GM13976 (cell line): Measurements from ENCODE around the gene MRPL24.

Experiments
- DNase-seq: peaks from one replicate; pipeline ENCODE4 v3.0.0; 2012; ENCODE audit warnings: low spot score
- in situ Hi-C: fragments of 300-500 bp; cut with MboI; formaldehyde crosslinking; loops from one replicate; pipeline ENCODE4 v1.12.0; 2022; ENCODE audit warnings: low sequenced_read_pairs, mixed read lengths, inconsistent platforms; ENCODE audit not compliant: unreplicated experiment
- TF ChIP-seq, protein P1 (sequence below): IDR thresholded peaks from 2 replicates; pipeline ENCODE4 v1.5.1; 2012; ENCODE audit warnings: borderline replicate concordance, mild to moderate bottlenecking; ENCODE audit not compliant: insufficient read depth; ENCODE audit errors: extremely low read depth, missing control alignments, control extremely low read depth

The MRPL24 gene

DNA sequence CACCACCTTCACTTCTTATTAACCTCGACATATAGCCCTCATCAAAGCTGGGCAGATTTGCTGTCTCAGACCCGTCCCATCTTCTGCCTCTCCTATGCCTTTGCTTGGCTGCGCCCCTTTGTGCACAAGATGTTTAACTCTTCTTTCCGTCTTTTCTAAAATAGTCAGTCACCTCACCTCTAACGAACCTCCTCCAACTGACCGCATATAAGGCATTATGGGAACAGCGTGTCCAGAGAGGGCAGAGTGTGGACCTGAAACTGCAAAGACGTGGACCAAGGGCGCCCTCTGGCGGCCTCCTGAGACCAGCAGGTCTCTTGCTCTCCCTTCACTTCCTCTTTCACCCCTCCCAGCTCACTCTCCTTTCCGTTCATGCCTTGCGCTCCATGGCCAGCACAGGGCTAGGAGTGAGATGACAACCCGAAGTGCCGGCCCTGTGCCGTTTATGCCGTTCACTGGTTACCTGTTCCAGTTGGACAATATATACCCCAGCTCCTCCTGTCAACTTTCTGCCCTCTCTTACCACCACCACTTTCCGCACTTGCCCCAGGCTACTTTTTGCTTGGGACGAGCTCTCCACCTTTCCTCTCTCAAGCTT, 15.1 kb downstream of the MRPL24 start:
- in situ Hi-C loops = no loop called here
- DNase-seq = peak; percentile 85

DNA sequence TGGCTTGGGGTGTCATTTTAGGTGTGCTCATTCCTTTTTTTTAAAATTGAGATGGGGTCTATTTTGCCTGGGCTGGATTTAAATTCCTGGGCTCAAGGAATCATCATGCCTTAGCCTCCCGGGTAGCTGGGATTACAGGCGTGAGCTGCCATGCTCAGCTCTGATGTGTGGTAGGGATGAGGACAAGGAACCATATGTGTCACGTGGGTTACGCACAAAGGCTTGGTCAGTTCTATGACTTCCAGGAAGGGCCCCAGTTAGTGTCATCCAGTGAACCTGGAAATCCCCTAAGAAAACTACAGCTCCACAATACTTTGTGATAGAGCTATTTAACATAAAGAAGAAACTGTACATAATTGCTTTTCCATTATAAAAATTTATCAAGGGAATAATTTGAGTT, 19.4 kb downstream of the MRPL24 start:
- in situ Hi-C loops = no loop called here
- TF ChIP-seq, protein P1, sequence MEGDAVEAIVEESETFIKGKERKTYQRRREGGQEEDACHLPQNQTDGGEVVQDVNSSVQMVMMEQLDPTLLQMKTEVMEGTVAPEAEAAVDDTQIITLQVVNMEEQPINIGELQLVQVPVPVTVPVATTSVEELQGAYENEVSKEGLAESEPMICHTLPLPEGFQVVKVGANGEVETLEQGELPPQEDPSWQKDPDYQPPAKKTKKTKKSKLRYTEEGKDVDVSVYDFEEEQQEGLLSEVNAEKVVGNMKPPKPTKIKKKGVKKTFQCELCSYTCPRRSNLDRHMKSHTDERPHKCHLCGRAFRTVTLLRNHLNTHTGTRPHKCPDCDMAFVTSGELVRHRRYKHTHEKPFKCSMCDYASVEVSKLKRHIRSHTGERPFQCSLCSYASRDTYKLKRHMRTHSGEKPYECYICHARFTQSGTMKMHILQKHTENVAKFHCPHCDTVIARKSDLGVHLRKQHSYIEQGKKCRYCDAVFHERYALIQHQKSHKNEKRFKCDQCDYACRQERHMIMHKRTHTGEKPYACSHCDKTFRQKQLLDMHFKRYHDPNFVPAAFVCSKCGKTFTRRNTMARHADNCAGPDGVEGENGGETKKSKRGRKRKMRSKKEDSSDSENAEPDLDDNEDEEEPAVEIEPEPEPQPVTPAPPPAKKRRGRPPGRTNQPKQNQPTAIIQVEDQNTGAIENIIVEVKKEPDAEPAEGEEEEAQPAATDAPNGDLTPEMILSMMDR = no peak
- no peak for DNase-seq

More for the DNA sequence above, 15.1 kb downstream of the MRPL24 start:
- TF ChIP-seq, protein P1 = peak; percentile 92

DNA sequence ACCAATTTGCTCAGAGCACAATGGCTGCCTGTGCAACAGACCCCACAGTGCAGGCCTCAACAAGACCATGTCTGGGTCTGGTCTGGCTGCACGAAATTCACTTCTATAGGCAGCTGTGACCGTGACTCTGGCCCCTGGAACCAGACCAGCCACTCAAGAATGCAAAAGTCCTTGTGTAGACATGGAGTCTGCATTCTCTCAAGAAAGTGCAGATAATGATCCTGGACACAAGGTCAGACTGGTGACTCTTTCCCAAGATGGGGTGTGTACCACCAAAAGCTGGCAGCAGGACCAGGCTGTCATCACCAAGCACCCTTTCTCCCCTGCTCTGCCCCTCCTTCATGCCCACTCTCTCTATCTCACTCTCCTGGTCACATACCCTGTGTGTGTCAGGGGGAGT, 19.8 kb downstream of the MRPL24 start:
- no peak for DNase-seq
- in situ Hi-C loops = no loop called here
- TF ChIP-seq, protein P1 = no peak

DNA sequence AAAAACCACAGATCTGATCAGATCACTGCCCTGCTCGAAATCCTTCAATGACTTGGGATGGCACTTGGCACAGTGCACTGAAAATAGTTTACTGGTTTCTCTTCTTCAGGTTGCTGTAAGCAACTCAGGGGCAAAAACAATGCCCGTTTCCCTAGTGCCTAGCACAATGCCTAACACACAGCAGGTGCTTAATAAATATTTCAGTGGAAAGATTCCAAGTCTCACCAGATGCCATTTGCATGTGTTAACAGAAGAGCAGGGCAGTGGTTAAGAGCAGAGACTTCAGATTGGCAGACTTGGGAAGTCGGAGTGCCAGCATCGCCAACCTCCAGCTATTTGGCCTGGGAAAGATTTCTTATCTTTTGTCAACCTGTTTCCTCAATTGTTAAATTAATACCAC, 23.5 kb downstream of the MRPL24 start:
- no peak for DNase-seq
- TF ChIP-seq, protein P1 = no peak
- in situ Hi-C loops = no loop called here

DNA sequence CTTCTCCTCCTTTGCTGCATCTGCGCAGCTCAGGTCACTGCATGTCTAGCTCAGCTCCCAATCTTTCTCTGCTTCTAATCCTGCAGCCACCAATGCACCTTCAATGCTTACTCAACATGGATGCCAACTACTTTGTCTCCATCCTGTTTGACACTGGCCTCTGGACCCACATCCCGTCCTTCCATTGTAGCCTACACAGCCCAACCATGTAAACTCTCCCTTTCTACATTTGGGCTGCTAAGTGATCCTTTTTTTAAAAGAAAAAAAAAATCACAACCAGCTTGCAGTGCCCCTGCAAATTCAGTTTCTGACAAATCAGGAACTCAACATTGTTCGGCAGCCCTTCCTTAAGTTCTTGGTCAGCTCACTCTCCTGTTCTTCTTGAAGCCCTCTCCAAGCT, 26.1 kb downstream of the MRPL24 start:
- in situ Hi-C loops = no loop called here
- TF ChIP-seq, protein P1 = no peak
- DNase-seq = no peak

DNA sequence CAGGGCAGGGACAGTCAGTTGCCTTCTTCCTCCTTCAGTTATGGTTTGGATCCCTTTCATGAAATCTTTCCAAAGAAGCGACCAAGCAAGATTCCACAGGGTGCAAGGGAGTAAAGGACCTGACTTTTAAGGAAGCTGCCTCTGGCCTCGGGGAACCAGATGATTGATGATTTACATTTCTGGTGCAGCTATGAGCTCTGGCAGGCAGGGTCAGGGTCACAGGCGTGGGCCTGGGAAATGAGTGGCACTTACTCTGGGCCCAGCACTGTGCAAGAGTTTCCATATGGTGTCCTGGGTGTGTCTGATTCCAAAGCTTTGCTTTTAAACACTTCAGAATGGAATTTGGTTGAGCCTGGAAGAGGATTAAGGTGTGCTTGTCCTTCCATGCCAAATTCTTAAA, 28.3 kb downstream of the MRPL24 start:
- in situ Hi-C loops = no loop called here
- no peak for DNase-seq
- TF ChIP-seq, protein P1 = no peak
